Duodenal mucosa (tissue), 2 donors: ENCODE measurements around the gene KCNG4.

ENCODE experiments used
- H3K27ac ChIP-seq: one replicate; pipeline ENCODE4 v1.7.0; 2013; ENCODE audit warnings: low read depth, low read length
- H3K27me3 ChIP-seq, 2 donors: one replicate each; pipeline ENCODE4 v1.7.0; 2013; ENCODE audit warnings: low read length in 2 of 2, control low read depth in 1 of 2; ENCODE audit not compliant: insufficient read depth in 2 of 2, control insufficient read depth in 1 of 2
- H3K36me3 ChIP-seq, 2 donors: one replicate each; pipeline ENCODE4 v1.7.0; 2013; ENCODE audit warnings: low read length in 2 of 2, control low read depth in 1 of 2; ENCODE audit not compliant: insufficient read depth in 2 of 2, control insufficient read depth in 1 of 2
- H3K4me1 ChIP-seq, 2 donors: one replicate each; pipeline ENCODE4 v1.7.0; 2013; ENCODE audit warnings: low read length in 2 of 2, control low read depth in 1 of 2; ENCODE audit not compliant: insufficient read depth in 2 of 2, control insufficient read depth in 1 of 2
- H3K4me3 ChIP-seq, 2 donors: one replicate each; pipeline ENCODE4 v1.7.0; 2013; ENCODE audit warnings: low read length in 2 of 2, low read depth in 1 of 2
- H3K9ac ChIP-seq, 2 donors: one replicate each; pipeline ENCODE4 v1.7.0; 2013; ENCODE audit warnings: low read length in 2 of 2, low read depth in 1 of 2
- H3K9me3 ChIP-seq, 2 donors: one replicate each; pipeline ENCODE4 v1.7.0; 2013; ENCODE audit warnings: low read length in 2 of 2, control low read depth in 1 of 2; ENCODE audit not compliant: control insufficient read depth in 1 of 2

KCNG4 gene

GRCh38 chr16:84199097-84199496 lies 40.7 kb downstream of the KCNG4 start:
- H3K27me3 ChIP-seq: peaks cover 0 to 2% of the 10 kb centered on the region in 2 donors
- H3K9ac ChIP-seq: no peak overlapping the region
- no peak overlapping the region for H3K27ac ChIP-seq
- no peaks in the 10 kb centered on the region for H3K9me3 ChIP-seq
- no peaks in the 10 kb centered on the region for H3K4me1 ChIP-seq
- H3K4me3 ChIP-seq: no peak overlapping the region
- no peaks in the 10 kb centered on the region for H3K36me3 ChIP-seq

- no peaks in the 10 kb centered on the region for H3K36me3 ChIP-seq
- no peak overlapping the region for H3K4me3 ChIP-seq
- H3K9ac ChIP-seq: no peak overlapping the region
- H3K9me3 ChIP-seq: no peaks in the 10 kb centered on the region
- H3K27me3 ChIP-seq: peaks cover 0 to 2% of the 10 kb centered on the region in 2 donors
- H3K4me1 ChIP-seq: no peaks in the 10 kb centered on the region
- no peak overlapping the region for H3K27ac ChIP-seq
Measured at GRCh38 chr16:84198401-84198800, 41.4 kb downstream of the KCNG4 start.

- no peak overlapping the region for H3K27ac ChIP-seq
- no peak overlapping the region for H3K4me3 ChIP-seq
- no peak overlapping the region for H3K9ac ChIP-seq
- H3K36me3 ChIP-seq: no peaks in the 10 kb centered on the region
- peaks cover 0 to 2% of the 10 kb centered on the region in 2 donors for H3K27me3 ChIP-seq
- H3K9me3 ChIP-seq: no peaks in the 10 kb centered on the region
- no peaks in the 10 kb centered on the region for H3K4me1 ChIP-seq
Measured at GRCh38 chr16:84197466-84198128, 42.2 kb downstream of the KCNG4 start.

GRCh38 chr16:84196727-84197394 lies 43.0 kb downstream of the KCNG4 start:
- H3K27me3 ChIP-seq: peaks cover 0 to 2% of the 10 kb centered on the region in 2 donors
- no peak overlapping the region for H3K27ac ChIP-seq
- no peak overlapping the region for H3K9ac ChIP-seq
- H3K9me3 ChIP-seq: no peaks in the 10 kb centered on the region
- H3K4me3 ChIP-seq: no peak overlapping the region
- H3K36me3 ChIP-seq: no peaks in the 10 kb centered on the region
- H3K4me1 ChIP-seq: no peaks in the 10 kb centered on the region

GRCh38 chr16:84196101-84196500 lies 43.7 kb downstream of the KCNG4 start:
- H3K4me1 ChIP-seq: no peaks in the 10 kb centered on the region
- H3K27ac ChIP-seq: no peak overlapping the region
- no peaks in the 10 kb centered on the region for H3K9me3 ChIP-seq
- H3K36me3 ChIP-seq: no peaks in the 10 kb centered on the region
- no peak overlapping the region for H3K9ac ChIP-seq
- H3K27me3 ChIP-seq: peaks cover 0 to 2% of the 10 kb centered on the region in 2 donors
- H3K4me3 ChIP-seq: no peak overlapping the region

- H3K4me3 ChIP-seq: no peak overlapping the region
- no peak overlapping the region for H3K9ac ChIP-seq
- H3K9me3 ChIP-seq: no peaks in the 10 kb centered on the region
- H3K4me1 ChIP-seq: no peaks in the 10 kb centered on the region
- H3K27me3 ChIP-seq: peaks cover 0 to 2% of the 10 kb centered on the region in 2 donors
- H3K36me3 ChIP-seq: no peaks in the 10 kb centered on the region
- H3K27ac ChIP-seq: no peak overlapping the region
Measured at GRCh38 chr16:84195201-84196093, 44.4 kb downstream of the KCNG4 start.

GRCh38 chr16:84194470-84195200 lies 45.2 kb downstream of the KCNG4 start:
- Histone ChIP-seq H3K4me3 (no peak overlapping the region), H3K36me3 (no peaks in the 10 kb centered on the region), H3K9me3 (no peaks in the 10 kb centered on the region), H3K27me3 (peaks cover 0 to 2% of the 10 kb centered on the region in 2 donors), H3K4me1 (no peaks in the 10 kb centered on the region), H3K9ac (no peak overlapping the region), H3K27ac (no peak overlapping the region)

- Histone ChIP-seq H3K4me1 (no peaks in the 10 kb centered on the region), H3K27ac (no peak overlapping the region), H3K36me3 (no peaks in the 10 kb centered on the region), H3K9me3 (no peaks in the 10 kb centered on the region), H3K9ac (no peak overlapping the region), H3K27me3 (peaks cover 0 to 2% of the 10 kb centered on the region in 2 donors), H3K4me3 (no peak overlapping the region)
Measured at GRCh38 chr16:84194018-84194417, 45.8 kb downstream of the KCNG4 start.

- H3K9me3 ChIP-seq: no peaks in the 10 kb centered on the region
- peaks cover 0 to 2% of the 10 kb centered on the region in 2 donors for H3K27me3 ChIP-seq
- H3K36me3 ChIP-seq: no peaks in the 10 kb centered on the region
- H3K27ac ChIP-seq: no peak overlapping the region
- no peak overlapping the region for H3K4me3 ChIP-seq
- no peaks in the 10 kb centered on the region for H3K4me1 ChIP-seq
- H3K9ac ChIP-seq: no peak overlapping the region
Measured at GRCh38 chr16:84193480-84193879, 46.3 kb downstream of the KCNG4 start.
